GM12873 (cell line): ENCODE results near the gene TRAF1.

ENCODE experiments used
- CTCF ChIP-seq: IDR thresholded peaks from 2 replicates; pipeline ENCODE4 v1.5.1; 2012; ENCODE audit warnings: low read depth, mild to moderate bottlenecking, moderate library complexity, low read length, control low read depth; ENCODE audit not compliant: insufficient read depth; ENCODE audit errors: missing control alignments

The TRAF1 gene

DNA sequence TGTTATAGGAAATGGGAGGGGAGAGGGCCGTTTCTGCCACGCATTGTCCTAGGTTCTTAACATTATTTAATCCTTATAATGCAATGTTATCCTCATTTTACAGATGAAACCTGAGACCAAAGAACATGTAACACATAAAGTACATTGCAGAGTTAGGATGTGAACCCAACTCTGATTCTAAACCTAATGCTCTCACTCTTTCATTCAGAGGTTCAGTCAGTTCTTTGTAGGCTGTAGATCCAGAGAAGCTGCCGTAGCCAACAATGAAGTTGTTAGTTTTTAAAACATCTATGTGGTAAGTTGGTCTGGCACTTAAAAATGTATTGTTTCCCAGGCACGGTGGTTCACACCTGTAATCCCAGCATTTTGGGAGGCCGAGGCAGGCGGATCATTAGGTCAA lies 73.4 kb downstream of the TRAF1 start:
- TF ChIP-seq CTCF: no peak
